NB4 (cell line): ENCODE data around the gene CD164L2.

Source experiments
- CTCF ChIP-seq: IDR thresholded peaks from one replicate; pipeline ENCODE4 v1.5.1; 2012; ENCODE audit warnings: low read depth, low read length
- MAX ChIP-seq: IDR thresholded peaks from 2 replicates; pipeline ENCODE4 v1.6.1; 2011; ENCODE audit warnings: low read depth, low read length

- TF ChIP-seq MAX = no peak
- no peak for TF ChIP-seq CTCF
These were observed 47.9 kb upstream of the CD164L2 start for GRCh38 chr1:27430903-27431600.
